ENCODE results near the gene PRKN.

Gene PRKN

DNA sequence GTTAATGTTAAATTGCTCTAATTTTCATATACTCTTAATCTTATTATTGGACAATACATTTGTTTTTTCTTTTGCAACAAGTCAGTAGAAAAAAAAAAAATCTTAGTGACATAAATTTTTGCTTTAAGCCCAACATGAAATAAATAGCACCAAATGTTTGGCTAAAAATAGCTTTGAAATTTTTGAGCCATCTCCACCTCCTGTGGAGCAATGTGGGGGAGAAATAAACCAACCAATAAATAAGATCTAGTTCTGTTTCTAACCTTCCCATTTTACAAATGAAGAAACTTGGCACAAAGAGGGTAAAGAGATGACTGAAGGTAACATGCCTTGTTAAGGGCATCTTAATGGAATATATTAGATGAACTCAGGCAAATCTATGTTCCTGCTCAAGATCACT is 91.4 kb downstream of the PRKN start:
- Histone ChIP-seq H4K20me1 (ENCODE audit: insufficient read depth) (no peaks in the 10 kb centered on the region), H3K4me3 (IDR thresholded peaks at IDR 0.05; ENCODE audit: insufficient read depth, low read depth, low read length) (no peak overlapping the region), H3K4me2 (no peak overlapping the region), H3K79me2 (ENCODE audit: insufficient read depth, low read depth) (no peaks in the 10 kb centered on the region), H3K9ac (no peak overlapping the region), H3K4me1 (ENCODE audit: low read depth, poor library complexity, severe bottlenecking) (no peaks in the 10 kb centered on the region), H3K27me3 (ENCODE audit: insufficient read depth, low read depth) (no peaks in the 10 kb centered on the region), H3K36me3 (ENCODE audit: insufficient read depth) (no peaks in the 10 kb centered on the region), H3K27ac (no peak overlapping the region), H2AFZ (ENCODE audit: low read depth) (no peak overlapping the region)
- TF ChIP-seq, protein P1, sequence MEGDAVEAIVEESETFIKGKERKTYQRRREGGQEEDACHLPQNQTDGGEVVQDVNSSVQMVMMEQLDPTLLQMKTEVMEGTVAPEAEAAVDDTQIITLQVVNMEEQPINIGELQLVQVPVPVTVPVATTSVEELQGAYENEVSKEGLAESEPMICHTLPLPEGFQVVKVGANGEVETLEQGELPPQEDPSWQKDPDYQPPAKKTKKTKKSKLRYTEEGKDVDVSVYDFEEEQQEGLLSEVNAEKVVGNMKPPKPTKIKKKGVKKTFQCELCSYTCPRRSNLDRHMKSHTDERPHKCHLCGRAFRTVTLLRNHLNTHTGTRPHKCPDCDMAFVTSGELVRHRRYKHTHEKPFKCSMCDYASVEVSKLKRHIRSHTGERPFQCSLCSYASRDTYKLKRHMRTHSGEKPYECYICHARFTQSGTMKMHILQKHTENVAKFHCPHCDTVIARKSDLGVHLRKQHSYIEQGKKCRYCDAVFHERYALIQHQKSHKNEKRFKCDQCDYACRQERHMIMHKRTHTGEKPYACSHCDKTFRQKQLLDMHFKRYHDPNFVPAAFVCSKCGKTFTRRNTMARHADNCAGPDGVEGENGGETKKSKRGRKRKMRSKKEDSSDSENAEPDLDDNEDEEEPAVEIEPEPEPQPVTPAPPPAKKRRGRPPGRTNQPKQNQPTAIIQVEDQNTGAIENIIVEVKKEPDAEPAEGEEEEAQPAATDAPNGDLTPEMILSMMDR (conservative IDR thresholded peaks at IDR 0.05; ENCODE audit: low read depth, low read length) = no peak

DNA sequence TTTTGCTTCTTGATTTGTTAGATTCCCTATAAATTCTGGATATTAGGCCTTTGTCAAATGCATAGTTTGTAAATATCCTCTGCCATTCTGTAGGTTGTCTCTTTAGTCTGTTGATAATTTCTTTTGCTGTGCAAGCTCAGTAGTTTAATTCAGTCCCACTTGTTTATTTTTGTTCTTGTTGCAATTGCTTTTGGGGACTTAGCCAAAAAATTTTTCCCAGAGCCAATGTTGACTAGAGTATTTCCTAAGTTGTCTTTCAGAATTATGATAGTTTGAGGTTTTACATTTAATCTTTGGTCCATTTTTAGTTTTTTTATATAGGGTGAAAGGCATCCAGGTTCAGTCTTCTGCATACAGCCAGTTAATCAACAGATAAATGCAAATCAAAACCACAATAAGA is 96.0 kb downstream of the PRKN start:
- Histone ChIP-seq H3K9ac (no peak overlapping the region), H3K79me2 (ENCODE audit: insufficient read depth, low read depth) (no peaks in the 10 kb centered on the region), H3K4me1 (ENCODE audit: low read depth, poor library complexity, severe bottlenecking) (no peaks in the 10 kb centered on the region), H3K4me2 (no peak overlapping the region), H2AFZ (ENCODE audit: low read depth) (no peak overlapping the region), H4K20me1 (ENCODE audit: insufficient read depth) (no peaks in the 10 kb centered on the region), H3K27ac (no peak overlapping the region), H3K36me3 (ENCODE audit: insufficient read depth) (no peaks in the 10 kb centered on the region), H3K4me3 (IDR thresholded peaks at IDR 0.05; ENCODE audit: insufficient read depth, low read depth, low read length) (no peak overlapping the region), H3K27me3 (ENCODE audit: insufficient read depth, low read depth) (no peaks in the 10 kb centered on the region)
- TF ChIP-seq, protein P1 (conservative IDR thresholded peaks at IDR 0.05; ENCODE audit: low read depth, low read length) = no peak

- TF ChIP-seq, protein P1 (conservative IDR thresholded peaks at IDR 0.05; ENCODE audit: low read depth, low read length) = no peak
These were observed 97.5 kb downstream of the PRKN start for GRCh38 chr6:162630069-162630468.

GRCh38 chr6:162627825-162628224 is 99.7 kb downstream of the PRKN start:
- H3K4me3 ChIP-seq (IDR thresholded peaks at IDR 0.05; ENCODE audit: insufficient read depth, low read depth, low read length) = no peak overlapping the region
- TF ChIP-seq, protein P1 (conservative IDR thresholded peaks at IDR 0.05; ENCODE audit: low read depth, low read length) = no peak
- no peak overlapping the region for H2AFZ ChIP-seq (ENCODE audit: low read depth)
- no peaks in the 10 kb centered on the region for H3K79me2 ChIP-seq (ENCODE audit: insufficient read depth, low read depth)
- H4K20me1 ChIP-seq (ENCODE audit: insufficient read depth) = no peaks in the 10 kb centered on the region
- H3K4me2 ChIP-seq = no peak overlapping the region
- no peak overlapping the region for H3K27ac ChIP-seq
- no peaks in the 10 kb centered on the region for H3K27me3 ChIP-seq (ENCODE audit: insufficient read depth, low read depth)
- no peaks in the 10 kb centered on the region for H3K4me1 ChIP-seq (ENCODE audit: low read depth, poor library complexity, severe bottlenecking)
- H3K9ac ChIP-seq = no peak overlapping the region
- no peaks in the 10 kb centered on the region for H3K36me3 ChIP-seq (ENCODE audit: insufficient read depth)

More at GRCh38 chr6:162630069-162630468, 97.5 kb downstream of the PRKN start:
- Histone ChIP-seq H3K4me1 (ENCODE audit: low read depth, poor library complexity, severe bottlenecking) (no peaks in the 10 kb centered on the region), H3K27me3 (ENCODE audit: insufficient read depth, low read depth) (no peaks in the 10 kb centered on the region), H3K9ac (no peak overlapping the region), H3K79me2 (ENCODE audit: insufficient read depth, low read depth) (no peaks in the 10 kb centered on the region), H4K20me1 (ENCODE audit: insufficient read depth) (no peaks in the 10 kb centered on the region), H3K27ac (no peak overlapping the region), H3K4me3 (IDR thresholded peaks at IDR 0.05; ENCODE audit: insufficient read depth, low read depth, low read length) (no peak overlapping the region), H3K36me3 (ENCODE audit: insufficient read depth) (no peaks in the 10 kb centered on the region), H2AFZ (ENCODE audit: low read depth) (no peak overlapping the region), H3K4me2 (no peak overlapping the region)
